ENCODE measurements around the gene CD109. TPM values are rescaled to one million over a fixed set of nuclear protein-coding genes. Genes with fewer than 3 reads are reported as not detected.

The CD109 gene
- polyA plus RNA-seq, 1 donor from 2014 or later = 0.07 TPM

GRCh38 chr6:73826571-73826970, 130.6 kb downstream of the CD109 start:
- TF ChIP-seq MXI1 (conservative IDR thresholded peaks at IDR 0.05; ENCODE audit: poor library complexity, severe bottlenecking) (no peak), SMC3 (conservative IDR thresholded peaks at IDR 0.05; ENCODE audit: poor library complexity) (no peak), EZH2 (IDR thresholded peaks at IDR 0.05; ENCODE audit: borderline replicate concordance, insufficient read depth, low read length, poor library complexity, severe bottlenecking) (no peak), RAD21 (conservative IDR thresholded peaks at IDR 0.05) (no peak), POLR2AphosphoS5 (IDR thresholded peaks at IDR 0.05) (no peak), CTCF (IDR thresholded peaks at IDR 0.05; ENCODE audit: poor library complexity, severe bottlenecking) (no peak), EP300 (conservative IDR thresholded peaks at IDR 0.05; ENCODE audit: poor library complexity, severe bottlenecking) (no peak), TAF1 (IDR thresholded peaks at IDR 0.05; ENCODE audit: low read depth) (no peak)
- TF ChIP-seq, protein P1, sequence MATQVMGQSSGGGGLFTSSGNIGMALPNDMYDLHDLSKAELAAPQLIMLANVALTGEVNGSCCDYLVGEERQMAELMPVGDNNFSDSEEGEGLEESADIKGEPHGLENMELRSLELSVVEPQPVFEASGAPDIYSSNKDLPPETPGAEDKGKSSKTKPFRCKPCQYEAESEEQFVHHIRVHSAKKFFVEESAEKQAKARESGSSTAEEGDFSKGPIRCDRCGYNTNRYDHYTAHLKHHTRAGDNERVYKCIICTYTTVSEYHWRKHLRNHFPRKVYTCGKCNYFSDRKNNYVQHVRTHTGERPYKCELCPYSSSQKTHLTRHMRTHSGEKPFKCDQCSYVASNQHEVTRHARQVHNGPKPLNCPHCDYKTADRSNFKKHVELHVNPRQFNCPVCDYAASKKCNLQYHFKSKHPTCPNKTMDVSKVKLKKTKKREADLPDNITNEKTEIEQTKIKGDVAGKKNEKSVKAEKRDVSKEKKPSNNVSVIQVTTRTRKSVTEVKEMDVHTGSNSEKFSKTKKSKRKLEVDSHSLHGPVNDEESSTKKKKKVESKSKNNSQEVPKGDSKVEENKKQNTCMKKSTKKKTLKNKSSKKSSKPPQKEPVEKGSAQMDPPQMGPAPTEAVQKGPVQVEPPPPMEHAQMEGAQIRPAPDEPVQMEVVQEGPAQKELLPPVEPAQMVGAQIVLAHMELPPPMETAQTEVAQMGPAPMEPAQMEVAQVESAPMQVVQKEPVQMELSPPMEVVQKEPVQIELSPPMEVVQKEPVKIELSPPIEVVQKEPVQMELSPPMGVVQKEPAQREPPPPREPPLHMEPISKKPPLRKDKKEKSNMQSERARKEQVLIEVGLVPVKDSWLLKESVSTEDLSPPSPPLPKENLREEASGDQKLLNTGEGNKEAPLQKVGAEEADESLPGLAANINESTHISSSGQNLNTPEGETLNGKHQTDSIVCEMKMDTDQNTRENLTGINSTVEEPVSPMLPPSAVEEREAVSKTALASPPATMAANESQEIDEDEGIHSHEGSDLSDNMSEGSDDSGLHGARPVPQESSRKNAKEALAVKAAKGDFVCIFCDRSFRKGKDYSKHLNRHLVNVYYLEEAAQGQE (IDR thresholded peaks at IDR 0.05; ENCODE audit: borderline replicate concordance) = no peak
- H3K27me3 ChIP-seq (ENCODE audit: insufficient read depth, low read depth, low read length) = no peaks in the 10 kb centered on the region
- H2AFZ ChIP-seq (ENCODE audit: low read depth, low read length) = no peak overlapping the region
- no peaks in the 10 kb centered on the region for H3K9me2 ChIP-seq (ENCODE audit: insufficient read depth, low read length)
- H4K20me1 ChIP-seq (ENCODE audit: insufficient read depth) = no peaks in the 10 kb centered on the region
- H3K27ac ChIP-seq (ENCODE audit: low read length) = no peak overlapping the region
- no peak overlapping the region for H3K4me2 ChIP-seq (ENCODE audit: low read length)
- H3K4me3 ChIP-seq (ENCODE audit: low read length) = no peak overlapping the region
- no peaks in the 10 kb centered on the region for H3K9me3 ChIP-seq (ENCODE audit: low read length)
- no peak overlapping the region for H3K9ac ChIP-seq (ENCODE audit: low read length)
- H3K79me2 ChIP-seq (replicated peaks; ENCODE audit: insufficient read depth, low read length) = no peaks in the 10 kb centered on the region
- no peaks in the 10 kb centered on the region for H3K36me3 ChIP-seq (ENCODE audit: insufficient read depth, low read length)
- no peaks in the 10 kb centered on the region for H3F3A ChIP-seq (ENCODE audit: insufficient read depth, low read length, poor library complexity, severe bottlenecking)

- Histone ChIP-seq H3K27ac (ENCODE audit: low read length) (no peak overlapping the region), H3K36me3 (ENCODE audit: insufficient read depth, low read length) (no peaks in the 10 kb centered on the region), H3K27me3 (ENCODE audit: insufficient read depth, low read depth, low read length) (no peaks in the 10 kb centered on the region), H3K79me2 (replicated peaks; ENCODE audit: insufficient read depth, low read length) (no peaks in the 10 kb centered on the region), H3K4me2 (ENCODE audit: low read length) (no peak overlapping the region), H3F3A (ENCODE audit: insufficient read depth, low read length, poor library complexity, severe bottlenecking) (no peaks in the 10 kb centered on the region), H3K4me3 (ENCODE audit: low read length) (no peak overlapping the region), H4K20me1 (ENCODE audit: insufficient read depth) (no peaks in the 10 kb centered on the region), H2AFZ (ENCODE audit: low read depth, low read length) (no peak overlapping the region), H3K9me2 (ENCODE audit: insufficient read depth, low read length) (no peaks in the 10 kb centered on the region), H3K9me3 (ENCODE audit: low read length) (no peaks in the 10 kb centered on the region), H3K9ac (ENCODE audit: low read length) (no peak overlapping the region)
- TF ChIP-seq TAF1 (IDR thresholded peaks at IDR 0.05; ENCODE audit: low read depth) = no peak
- no peak for TF ChIP-seq MXI1 (conservative IDR thresholded peaks at IDR 0.05; ENCODE audit: poor library complexity, severe bottlenecking)
- TF ChIP-seq, protein P1 (IDR thresholded peaks at IDR 0.05; ENCODE audit: borderline replicate concordance) = no peak
- TF ChIP-seq CTCF (IDR thresholded peaks at IDR 0.05; ENCODE audit: poor library complexity, severe bottlenecking) = no peak
- no peak for TF ChIP-seq RAD21 (conservative IDR thresholded peaks at IDR 0.05)
- no peak for TF ChIP-seq POLR2AphosphoS5 (IDR thresholded peaks at IDR 0.05)
- TF ChIP-seq EZH2 (IDR thresholded peaks at IDR 0.05; ENCODE audit: borderline replicate concordance, insufficient read depth, low read length, poor library complexity, severe bottlenecking) = no peak
- TF ChIP-seq SMC3 (conservative IDR thresholded peaks at IDR 0.05; ENCODE audit: poor library complexity) = no peak
- TF ChIP-seq EP300 (conservative IDR thresholded peaks at IDR 0.05; ENCODE audit: poor library complexity, severe bottlenecking) = no peak
These were observed 134.1 kb downstream of the CD109 start for GRCh38 chr6:73830119-73830518.
